GM12874 (cell line): Measurements from ENCODE around the gene ADAM12.

Source experiments
- TF ChIP-seq, protein P1 (sequence below): IDR thresholded peaks from 2 replicates; pipeline ENCODE4 v1.5.1; 2011; ENCODE audit warnings: low read depth, mild to moderate bottlenecking, control low read depth, low read length, moderate library complexity; ENCODE audit not compliant: insufficient read depth

The ADAM12 gene

DNA sequence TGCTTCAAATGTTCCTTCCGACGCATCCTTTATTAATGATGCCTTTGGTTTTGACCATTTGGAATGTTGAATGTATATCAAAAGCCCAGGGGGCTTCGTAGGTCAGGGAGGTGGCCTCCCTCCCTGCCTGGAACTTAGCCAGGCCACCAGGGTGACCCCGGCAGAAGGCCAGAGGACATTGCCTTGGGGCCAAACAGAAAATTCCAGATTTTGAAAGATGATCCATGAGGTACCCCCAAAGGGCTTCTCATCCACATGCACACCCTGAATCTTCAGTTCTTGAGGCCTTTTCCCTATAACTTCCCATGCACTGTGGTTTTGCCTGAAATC is 171.7 kb downstream of the ADAM12 start:
- TF ChIP-seq, protein P1, sequence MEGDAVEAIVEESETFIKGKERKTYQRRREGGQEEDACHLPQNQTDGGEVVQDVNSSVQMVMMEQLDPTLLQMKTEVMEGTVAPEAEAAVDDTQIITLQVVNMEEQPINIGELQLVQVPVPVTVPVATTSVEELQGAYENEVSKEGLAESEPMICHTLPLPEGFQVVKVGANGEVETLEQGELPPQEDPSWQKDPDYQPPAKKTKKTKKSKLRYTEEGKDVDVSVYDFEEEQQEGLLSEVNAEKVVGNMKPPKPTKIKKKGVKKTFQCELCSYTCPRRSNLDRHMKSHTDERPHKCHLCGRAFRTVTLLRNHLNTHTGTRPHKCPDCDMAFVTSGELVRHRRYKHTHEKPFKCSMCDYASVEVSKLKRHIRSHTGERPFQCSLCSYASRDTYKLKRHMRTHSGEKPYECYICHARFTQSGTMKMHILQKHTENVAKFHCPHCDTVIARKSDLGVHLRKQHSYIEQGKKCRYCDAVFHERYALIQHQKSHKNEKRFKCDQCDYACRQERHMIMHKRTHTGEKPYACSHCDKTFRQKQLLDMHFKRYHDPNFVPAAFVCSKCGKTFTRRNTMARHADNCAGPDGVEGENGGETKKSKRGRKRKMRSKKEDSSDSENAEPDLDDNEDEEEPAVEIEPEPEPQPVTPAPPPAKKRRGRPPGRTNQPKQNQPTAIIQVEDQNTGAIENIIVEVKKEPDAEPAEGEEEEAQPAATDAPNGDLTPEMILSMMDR = no peak

DNA sequence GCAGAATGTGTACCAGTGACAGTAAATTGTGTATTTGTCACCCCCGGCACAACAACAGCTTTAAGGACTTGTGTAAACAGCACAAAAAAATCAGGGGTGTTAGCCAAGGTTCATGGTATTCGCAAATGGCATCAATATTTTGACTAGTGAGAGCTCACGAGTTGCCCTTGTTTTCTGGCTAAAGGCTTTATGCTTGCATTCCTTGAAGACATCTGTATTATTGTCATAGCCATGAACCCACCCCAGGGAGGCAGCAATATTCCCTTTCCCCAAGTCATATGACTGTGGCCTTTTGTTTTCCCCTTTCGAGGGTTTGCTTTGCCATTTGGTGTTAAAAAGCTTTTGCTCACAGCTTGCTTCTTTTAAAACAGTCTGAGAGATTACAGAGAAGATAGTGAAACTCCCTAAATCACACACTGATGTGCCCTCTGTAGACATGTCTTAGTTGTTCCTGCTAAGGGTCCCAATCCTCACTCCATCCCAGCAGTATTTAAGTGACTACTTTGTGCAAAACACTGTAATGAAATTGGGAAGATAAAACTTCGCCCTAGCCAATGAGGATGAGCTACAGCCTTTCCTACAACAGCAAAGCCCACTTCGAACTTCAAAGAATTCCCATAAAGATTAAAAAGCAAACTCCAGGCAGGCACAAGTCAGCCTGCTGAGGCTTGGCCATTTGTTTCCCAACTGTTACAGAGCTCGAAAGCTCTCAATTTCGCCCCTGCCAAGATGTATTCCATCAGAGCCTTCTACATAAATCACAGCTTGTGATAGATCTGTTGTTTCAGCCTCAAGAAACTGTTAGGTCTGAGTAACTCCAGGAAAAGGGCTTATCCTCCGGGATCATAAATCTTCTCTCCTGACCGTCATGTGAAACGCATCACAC is 172.3 kb downstream of the ADAM12 start:
- TF ChIP-seq, protein P1 = no peak

DNA sequence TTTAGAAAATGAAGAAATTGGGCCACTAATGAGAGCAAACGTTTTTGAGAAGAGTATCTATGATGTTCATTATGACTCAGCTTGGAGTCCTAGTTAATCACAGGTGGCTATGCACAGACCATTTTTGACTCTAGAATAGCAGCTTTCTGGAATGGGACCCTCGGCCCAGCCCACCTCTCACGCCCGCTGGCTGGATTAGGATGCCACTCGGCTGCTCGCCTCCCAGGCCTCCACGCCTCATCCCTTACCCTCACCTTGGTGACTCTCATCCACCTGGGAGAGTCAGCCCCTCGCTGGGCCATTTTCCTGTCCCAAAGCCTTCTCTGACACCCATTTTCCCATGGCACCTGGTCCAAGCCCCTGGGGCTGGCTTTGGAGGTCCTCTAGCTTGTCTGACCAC is 173.6 kb downstream of the ADAM12 start:
- TF ChIP-seq, protein P1 = no peak

DNA sequence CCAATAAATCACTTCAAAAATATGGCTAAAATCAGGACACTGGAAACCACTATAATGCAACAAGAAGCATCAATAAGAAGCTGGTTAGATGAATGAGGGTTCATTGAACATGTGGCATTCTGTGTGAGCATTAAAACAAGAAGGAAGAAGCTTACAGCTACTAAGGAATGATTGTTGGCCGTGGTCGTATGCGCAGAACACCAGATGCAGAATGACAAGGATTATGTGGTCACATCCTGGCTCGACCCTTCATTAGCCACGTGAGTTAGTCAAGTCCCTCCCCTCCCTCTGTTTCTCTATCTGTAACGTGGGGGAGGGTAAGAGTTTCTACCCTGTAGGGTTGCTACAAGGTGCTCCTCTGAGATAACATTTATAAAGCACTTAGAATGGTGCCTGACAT is 174.3 kb downstream of the ADAM12 start:
- TF ChIP-seq, protein P1 = no peak

DNA sequence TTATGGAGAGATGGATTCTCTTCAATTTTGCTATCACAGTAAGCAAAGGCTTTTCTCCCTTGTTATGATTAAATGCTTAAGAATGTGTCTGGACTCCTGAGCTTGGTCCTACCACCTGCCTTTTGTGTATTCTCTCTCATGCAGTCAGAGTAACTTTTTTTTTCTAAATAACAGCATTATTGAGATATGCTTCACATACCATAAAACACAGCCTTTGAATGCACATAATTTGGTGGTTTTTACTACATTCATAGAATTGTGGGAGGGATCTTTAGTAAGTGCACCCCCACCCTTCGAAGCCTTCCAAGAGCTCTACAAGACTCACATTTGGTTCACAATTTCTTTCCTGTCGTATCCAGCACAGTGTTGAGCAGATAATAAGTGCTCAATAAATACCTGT is 175.5 kb downstream of the ADAM12 start:
- TF ChIP-seq, protein P1 = no peak

DNA sequence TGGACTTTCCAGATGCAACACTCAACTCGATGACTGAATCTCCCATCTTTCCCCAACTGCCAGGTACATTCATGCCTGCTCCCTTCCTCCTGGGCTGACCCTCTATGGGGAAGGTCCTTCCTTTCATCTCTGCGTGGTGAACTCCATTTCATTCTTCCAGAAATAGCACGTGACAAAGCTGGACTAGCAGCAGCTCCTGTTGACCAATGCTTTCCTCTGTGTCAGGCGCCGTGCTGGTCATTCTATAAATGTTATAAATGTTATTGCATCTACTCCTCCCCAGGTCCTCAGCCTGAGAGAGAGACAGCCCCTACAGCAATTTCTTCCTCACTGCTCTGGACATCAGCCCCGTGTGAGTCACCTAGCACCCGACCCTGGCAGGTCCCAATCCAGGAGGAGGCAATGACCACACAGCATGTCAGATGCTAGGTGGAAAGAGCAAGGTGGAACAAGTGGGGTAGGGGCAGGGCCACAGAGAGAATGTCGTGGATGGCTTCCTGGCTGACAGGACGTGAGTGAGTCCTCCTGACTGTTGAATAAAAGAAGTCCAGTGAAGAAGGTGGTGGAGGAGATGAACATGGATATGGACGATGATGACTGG is 178.1 kb downstream of the ADAM12 start:
- TF ChIP-seq, protein P1 = no peak

DNA sequence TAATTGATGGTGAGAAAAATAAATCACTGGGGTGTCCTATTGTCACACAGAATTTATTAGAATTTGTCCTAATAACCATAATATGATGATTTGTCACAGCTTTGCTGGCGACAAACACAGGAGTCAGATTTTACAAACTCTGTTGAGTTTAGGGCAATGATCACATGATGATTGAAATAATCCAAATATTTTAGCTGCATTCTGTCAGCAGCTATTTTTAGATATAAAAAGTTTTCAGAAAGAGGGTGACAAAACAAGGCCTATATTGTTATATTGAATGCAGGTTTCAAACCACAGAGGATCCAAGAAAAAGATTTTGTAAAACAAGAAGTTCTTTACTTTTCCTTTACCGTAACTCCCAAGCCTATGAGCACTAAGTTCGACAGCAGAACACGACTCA is 178.8 kb downstream of the ADAM12 start:
- TF ChIP-seq, protein P1 = no peak
